ENCODE data around the gene FAM219B. TPM values are rescaled to one million over a fixed set of nuclear protein-coding genes. Genes with fewer than 3 reads are reported as not detected.

Gene FAM219B
- total RNA-seq, 1 experiment from 2014 or later: 99.6 TPM

- TF ChIP-seq HMGXB4 (CRISPR knock-in tag; IDR thresholded peaks at IDR 0.05) (no peak), TCF7 (CRISPR knock-in tag; IDR thresholded peaks at IDR 0.05; ENCODE audit: low read depth) (no peak), TEAD4 (CRISPR knock-in tag; IDR thresholded peaks at IDR 0.05) (no peak), PRDM15 (CRISPR knock-in tag; IDR thresholded peaks at IDR 0.05) (no peak), PRRX2 (CRISPR knock-in tag; IDR thresholded peaks at IDR 0.05) (no peak), ZNF281 (CRISPR knock-in tag; IDR thresholded peaks at IDR 0.05) (no peak), ZBTB43 (CRISPR knock-in tag; IDR thresholded peaks at IDR 0.05) (no peak), CREM (CRISPR knock-in tag; IDR thresholded peaks at IDR 0.05) (no peak), ZNF671 (CRISPR knock-in tag; IDR thresholded peaks at IDR 0.05) (no peak)
Measured at GRCh38 chr15:74891469-74891868, 15.2 kb downstream of the FAM219B start (continued).

- POLR2A ChIA-PET: interaction anchor here (1.5 kb wide), 1 partner anchor 11 kb away, joined by 5 read pairs; no protein-coding TSS in a partner anchor
- Mint-ChIP-seq H3K27me3 (ENCODE audit: low read depth) (no peaks in the 10 kb centered on the region; the same call in 1 of the 2 replicates), H3K36me3 (peaks cover 28% of the 10 kb centered on the region), H3K27ac (peak overlapping the region; percentile 41), H3K4me3 (peak overlapping the region; percentile 91), H3K9me3 (no peaks in the 10 kb centered on the region), H3K4me1 (peaks cover 22% of the 10 kb centered on the region)
- ATAC-seq (no peak), DNase-seq (ENCODE audit: low spot score) (no peak)
- TF ChIP-seq HMGXB4 (CRISPR knock-in tag; IDR thresholded peaks at IDR 0.05) (no peak), SMAD3 (CRISPR knock-in tag; IDR thresholded peaks at IDR 0.05; ENCODE audit: borderline replicate concordance) (no peak), ATF1 (CRISPR knock-in tag; IDR thresholded peaks at IDR 0.05) (0 out of 2 replicates have a peak, but pooled peaks have one; percentile 30)
- CTCF ChIA-PET: interaction anchor here (1.1 to 4.3 kb wide), 4 partner anchors 11 to 269 kb away, joined by 3 to 45 read pairs (median 5); no protein-coding TSS in a partner anchor
Measured at GRCh38 chr15:74890665-74890960, 16.0 kb downstream of the FAM219B start.
